Measurements from ENCODE around the gene CST9L.

CST9L gene

DNA sequence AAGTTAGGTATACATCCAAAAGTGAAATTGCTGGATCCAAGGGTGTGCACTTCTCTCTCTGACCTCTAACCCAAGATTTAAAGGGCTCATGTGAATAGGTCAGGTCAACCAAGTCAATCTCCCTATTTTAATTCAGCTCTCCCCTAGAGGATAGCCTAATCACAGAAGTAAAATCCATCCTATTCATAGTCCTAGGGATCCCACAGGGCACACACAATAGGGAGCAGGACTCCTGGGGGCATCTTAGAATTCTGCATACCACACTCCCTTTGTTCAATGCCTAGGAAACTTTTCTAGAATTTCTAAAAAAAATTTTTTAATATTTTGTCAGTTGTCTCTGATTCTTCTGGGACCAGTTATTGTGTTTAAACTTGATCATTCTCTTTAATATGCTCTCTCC is 35.1 kb downstream of the CST9L start:
- no peak overlapping the region for H3K4me3 ChIP-seq (ENCODE audit: low read depth, low read length)
- TF ChIP-seq, protein P1, sequence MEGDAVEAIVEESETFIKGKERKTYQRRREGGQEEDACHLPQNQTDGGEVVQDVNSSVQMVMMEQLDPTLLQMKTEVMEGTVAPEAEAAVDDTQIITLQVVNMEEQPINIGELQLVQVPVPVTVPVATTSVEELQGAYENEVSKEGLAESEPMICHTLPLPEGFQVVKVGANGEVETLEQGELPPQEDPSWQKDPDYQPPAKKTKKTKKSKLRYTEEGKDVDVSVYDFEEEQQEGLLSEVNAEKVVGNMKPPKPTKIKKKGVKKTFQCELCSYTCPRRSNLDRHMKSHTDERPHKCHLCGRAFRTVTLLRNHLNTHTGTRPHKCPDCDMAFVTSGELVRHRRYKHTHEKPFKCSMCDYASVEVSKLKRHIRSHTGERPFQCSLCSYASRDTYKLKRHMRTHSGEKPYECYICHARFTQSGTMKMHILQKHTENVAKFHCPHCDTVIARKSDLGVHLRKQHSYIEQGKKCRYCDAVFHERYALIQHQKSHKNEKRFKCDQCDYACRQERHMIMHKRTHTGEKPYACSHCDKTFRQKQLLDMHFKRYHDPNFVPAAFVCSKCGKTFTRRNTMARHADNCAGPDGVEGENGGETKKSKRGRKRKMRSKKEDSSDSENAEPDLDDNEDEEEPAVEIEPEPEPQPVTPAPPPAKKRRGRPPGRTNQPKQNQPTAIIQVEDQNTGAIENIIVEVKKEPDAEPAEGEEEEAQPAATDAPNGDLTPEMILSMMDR (IDR thresholded peaks at IDR 0.05; ENCODE audit: low read depth, low read length, missing control alignments) = no peak
- DNase-seq (ENCODE audit: low read depth) = no peak
- in situ Hi-C loops (cut with HindIII; ENCODE audit: low sequenced_read_pairs) = no loop called here

DNA sequence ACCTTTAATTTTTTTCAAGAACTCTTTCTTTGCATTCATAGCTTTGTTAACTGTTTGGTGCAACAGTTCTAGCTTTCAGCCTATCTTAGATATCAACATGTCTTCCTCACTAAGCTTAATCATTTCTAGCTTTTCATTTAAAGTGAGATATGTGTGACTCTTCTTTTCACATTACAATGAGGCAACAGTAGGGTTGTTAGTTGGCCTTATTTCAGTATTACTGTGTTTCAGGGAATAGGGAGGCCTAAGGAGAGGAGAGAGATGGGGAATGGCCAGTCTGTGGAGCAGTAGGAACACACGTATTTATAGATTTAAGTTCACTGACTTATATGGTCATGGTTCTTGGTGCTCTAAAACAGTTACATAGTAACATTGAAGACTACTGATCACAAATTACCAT is 35.8 kb downstream of the CST9L start:
- no peak for DNase-seq (ENCODE audit: low read depth)
- in situ Hi-C loops (cut with HindIII; ENCODE audit: low sequenced_read_pairs) = no loop called here
- H3K4me3 ChIP-seq (ENCODE audit: low read depth, low read length) = no peak overlapping the region
- TF ChIP-seq, protein P1 (IDR thresholded peaks at IDR 0.05; ENCODE audit: low read depth, low read length, missing control alignments) = no peak

DNA sequence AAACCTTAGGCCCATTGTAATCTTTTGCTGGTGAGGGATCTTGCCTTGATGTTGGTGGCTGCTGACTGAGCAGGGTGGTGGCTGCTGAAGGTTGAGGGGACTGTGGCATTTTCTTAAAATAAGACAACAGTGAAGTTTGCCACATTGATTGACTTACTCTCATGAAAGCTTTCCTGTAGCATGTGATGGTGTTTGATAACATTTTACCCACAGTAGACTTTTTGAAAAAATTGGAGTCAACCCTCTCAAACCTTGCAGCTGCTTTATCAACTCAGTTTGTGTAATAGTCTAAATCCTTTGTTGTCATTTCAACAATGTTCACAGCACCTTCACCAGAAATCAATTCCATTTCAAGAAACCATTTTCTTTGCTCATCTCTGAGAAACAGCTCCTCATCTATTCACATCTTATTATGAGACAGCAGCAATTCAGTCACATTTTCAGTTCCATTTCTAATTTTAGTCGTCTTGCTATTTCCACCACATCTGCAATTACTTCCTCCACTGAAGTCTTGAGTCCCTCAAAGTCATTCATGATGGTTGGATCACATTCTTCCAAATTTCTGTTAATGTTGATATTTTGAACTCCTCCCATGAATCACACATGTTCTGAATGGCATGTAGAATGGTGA is 37.2 kb downstream of the CST9L start:
- no peak overlapping the region for H3K4me3 ChIP-seq (ENCODE audit: low read depth, low read length)
- in situ Hi-C loops (cut with HindIII; ENCODE audit: low sequenced_read_pairs) = no loop called here
- DNase-seq (ENCODE audit: low read depth) = no peak
- TF ChIP-seq, protein P1 (IDR thresholded peaks at IDR 0.05; ENCODE audit: low read depth, low read length, missing control alignments) = no peak

DNA sequence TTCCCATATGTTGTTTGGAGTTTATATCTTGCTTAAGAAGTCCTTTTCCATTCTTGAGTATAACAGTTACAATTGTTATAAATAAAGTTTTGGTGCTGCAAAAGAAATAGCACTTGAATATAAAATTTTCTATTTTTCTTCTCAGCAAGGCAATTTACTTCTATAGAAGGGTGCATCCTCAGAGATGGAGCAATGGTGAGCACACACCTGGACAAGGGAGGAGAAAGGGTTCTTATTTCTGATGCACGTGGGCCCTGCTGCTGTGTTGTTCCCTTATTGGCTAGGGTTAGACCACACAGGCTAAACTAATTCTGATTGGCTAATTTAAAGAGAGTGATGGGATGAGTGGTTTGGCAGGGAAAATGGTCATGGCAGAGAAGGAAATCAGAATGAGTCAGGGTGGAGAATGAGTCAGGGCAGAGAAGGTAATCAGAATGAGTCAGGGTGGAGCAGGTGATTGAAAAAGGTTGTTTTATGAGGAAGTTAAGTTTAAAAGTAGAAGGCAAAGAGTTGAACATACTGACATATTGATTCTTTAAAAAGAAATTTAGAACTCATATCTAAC is 39.3 kb downstream of the CST9L start:
- in situ Hi-C loops (cut with HindIII; ENCODE audit: low sequenced_read_pairs) = no loop called here
- TF ChIP-seq, protein P1 (IDR thresholded peaks at IDR 0.05; ENCODE audit: low read depth, low read length, missing control alignments) = no peak
- H3K4me3 ChIP-seq (ENCODE audit: low read depth, low read length) = no peak overlapping the region
- no peak for DNase-seq (ENCODE audit: low read depth)

DNA sequence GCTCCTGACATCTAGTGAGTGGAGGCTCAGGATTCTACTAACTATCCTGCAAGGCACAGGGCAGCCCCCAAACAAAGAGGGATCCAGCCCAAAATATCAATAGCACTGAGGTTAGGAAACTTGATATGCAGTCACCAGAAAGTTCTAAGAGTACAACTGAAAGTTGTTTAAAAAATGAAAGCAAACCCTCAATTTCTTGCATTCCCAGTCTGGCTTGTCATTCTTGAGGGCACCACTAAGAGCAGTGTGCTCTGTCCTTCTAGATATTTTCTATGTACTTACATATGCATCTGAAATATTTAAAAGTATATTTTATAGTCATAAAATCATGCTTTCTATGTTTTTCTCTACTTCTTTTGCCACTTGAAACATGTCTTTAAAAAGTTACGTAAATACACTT is 41.4 kb downstream of the CST9L start:
- no peak for DNase-seq (ENCODE audit: low read depth)
- TF ChIP-seq, protein P1 (IDR thresholded peaks at IDR 0.05; ENCODE audit: low read depth, low read length, missing control alignments) = no peak
- in situ Hi-C loops (cut with HindIII; ENCODE audit: low sequenced_read_pairs) = no loop called here
- H3K4me3 ChIP-seq (ENCODE audit: low read depth, low read length) = no peak overlapping the region

DNA sequence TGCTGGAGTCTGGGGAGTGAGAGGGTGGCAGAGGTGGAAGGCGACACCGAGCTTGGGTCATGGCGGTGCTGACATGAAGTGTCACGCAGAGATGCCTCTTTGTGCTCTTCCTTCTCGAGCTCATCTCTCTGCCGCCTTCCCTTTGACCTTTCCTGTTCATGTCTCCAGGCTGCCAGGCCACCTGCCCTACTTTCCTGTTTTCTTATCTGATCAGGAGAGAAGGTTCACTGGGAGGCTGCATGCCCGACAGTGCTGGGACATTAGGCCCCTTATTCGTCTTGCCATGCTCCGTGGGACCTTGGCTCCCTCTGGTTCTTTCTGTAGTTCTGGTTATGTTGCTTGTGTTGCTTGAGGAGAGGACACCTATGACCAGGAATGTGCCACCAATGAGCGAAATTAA is 44.1 kb downstream of the CST9L start:
- in situ Hi-C loops (cut with HindIII; ENCODE audit: low sequenced_read_pairs) = no loop called here
- DNase-seq (ENCODE audit: low read depth) = no peak
- H3K4me3 ChIP-seq (ENCODE audit: low read depth, low read length) = no peak overlapping the region
- TF ChIP-seq, protein P1 (IDR thresholded peaks at IDR 0.05; ENCODE audit: low read depth, low read length, missing control alignments) = no peak
